ENCODE results near the gene TEPSIN. TPM values are rescaled to one million over a fixed set of nuclear protein-coding genes. Genes with fewer than 3 reads are reported as not detected.

TEPSIN gene
- total and polyA plus RNA-seq, 4 donors = 7.7 to 33.8 (median 19.2) TPM

DNA sequence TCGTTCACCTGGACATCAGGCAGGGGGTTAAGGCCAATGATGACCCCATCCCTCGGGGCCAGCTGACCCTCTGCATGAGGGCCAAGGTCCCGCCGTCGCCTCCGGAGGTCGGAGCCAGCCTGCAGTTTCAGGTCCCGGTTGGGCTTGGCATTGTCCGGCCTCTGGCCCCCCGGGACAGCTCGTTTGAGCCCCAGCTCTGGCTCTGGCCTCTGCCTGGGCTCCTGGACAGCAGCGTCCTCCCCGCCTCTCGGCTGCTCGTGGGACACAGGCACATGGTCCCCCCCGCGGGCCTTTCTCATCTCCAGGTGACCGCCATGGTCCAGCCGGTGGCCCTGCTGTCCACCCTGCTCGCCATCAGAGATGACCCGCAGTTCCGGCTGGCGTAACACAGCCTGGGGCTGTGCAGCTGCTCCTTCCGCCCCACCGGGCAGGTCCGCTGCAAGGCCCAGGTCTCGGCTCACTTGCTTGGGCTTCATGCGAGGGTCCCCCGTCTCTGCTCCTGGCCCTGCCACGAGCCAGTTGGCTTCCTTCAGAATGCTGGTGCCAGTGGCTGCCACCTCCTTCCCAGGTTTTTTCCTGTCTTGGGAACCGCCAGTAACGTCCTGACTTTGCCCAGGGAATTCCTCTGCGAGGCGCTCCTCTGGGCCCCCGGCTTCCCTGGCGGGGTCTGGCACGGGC is 6.9 kb upstream of the TEPSIN start:
- Histone ChIP-seq H3K27me3 (ENCODE audit: control insufficient read depth, insufficient read depth, low read length) (no peaks in the 10 kb centered on the region), H3K27ac (ENCODE audit: low read depth, low read length) (no peak overlapping the region), H3K4me1 (ENCODE audit: control insufficient read depth, insufficient read depth, low read length) (peaks cover 34% of the 10 kb centered on the region), H3K4me3 (ENCODE audit: low read depth, low read length) (no peak overlapping the region), H3K9me3 (ENCODE audit: control insufficient read depth, insufficient read depth, low read length) (no peaks in the 10 kb centered on the region), H3K36me3 (ENCODE audit: control insufficient read depth, insufficient read depth, low read length) (peaks cover 82% of the 10 kb centered on the region)
- WGBS (ENCODE audit: insufficient coverage) = 76% methylated on average over 37 of the region's 37 CpGs
- no peak for DNase-seq (ENCODE audit: low read depth in 4 of 6, low spot score in 6 of 6)

DNA sequence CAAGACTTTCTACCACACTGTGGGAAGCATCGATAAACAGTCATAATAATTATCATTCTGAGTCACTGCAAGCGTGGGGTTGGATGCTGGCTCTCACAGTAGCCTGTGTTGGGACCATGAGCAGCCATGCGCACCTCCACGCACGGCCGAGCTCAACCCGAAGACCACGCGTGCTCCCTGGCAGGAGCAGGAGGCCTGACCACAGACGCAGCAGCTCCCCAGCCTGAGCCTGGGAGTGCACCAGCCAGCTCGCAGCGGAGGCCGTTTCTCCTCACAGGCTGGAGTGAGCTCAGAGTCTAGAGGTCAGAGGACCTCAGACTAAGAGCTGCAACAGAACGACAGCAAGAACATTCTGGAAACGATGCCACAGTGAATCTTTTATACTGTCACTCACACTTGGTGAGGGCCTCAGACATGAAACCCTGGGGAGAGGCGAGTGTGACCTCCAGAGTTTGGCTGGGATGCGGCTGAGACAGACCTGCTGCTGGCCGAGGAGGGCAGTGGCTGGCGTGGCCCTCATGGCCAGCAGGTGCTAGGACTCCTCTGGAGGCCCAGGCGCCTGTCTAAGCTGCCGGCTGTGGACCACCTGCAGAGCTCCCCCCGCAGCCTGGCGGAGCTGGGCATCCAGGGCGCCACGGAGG is 6.3 kb upstream of the TEPSIN start:
- H3K27ac ChIP-seq (ENCODE audit: low read depth, low read length) = no peak overlapping the region
- peaks cover 82% of the 10 kb centered on the region for H3K36me3 ChIP-seq (ENCODE audit: control insufficient read depth, insufficient read depth, low read length)
- no peaks in the 10 kb centered on the region for H3K27me3 ChIP-seq (ENCODE audit: control insufficient read depth, insufficient read depth, low read length)
- 85% methylated on average over 24 of the region's 25 CpGs for WGBS (ENCODE audit: insufficient coverage)
- no peak overlapping the region for H3K4me3 ChIP-seq (ENCODE audit: low read depth, low read length)
- peaks cover 34% of the 10 kb centered on the region for H3K4me1 ChIP-seq (ENCODE audit: control insufficient read depth, insufficient read depth, low read length)
- DNase-seq (ENCODE audit: low read depth in 4 of 6, low spot score in 6 of 6) = no peak
- no peaks in the 10 kb centered on the region for H3K9me3 ChIP-seq (ENCODE audit: control insufficient read depth, insufficient read depth, low read length)

DNA sequence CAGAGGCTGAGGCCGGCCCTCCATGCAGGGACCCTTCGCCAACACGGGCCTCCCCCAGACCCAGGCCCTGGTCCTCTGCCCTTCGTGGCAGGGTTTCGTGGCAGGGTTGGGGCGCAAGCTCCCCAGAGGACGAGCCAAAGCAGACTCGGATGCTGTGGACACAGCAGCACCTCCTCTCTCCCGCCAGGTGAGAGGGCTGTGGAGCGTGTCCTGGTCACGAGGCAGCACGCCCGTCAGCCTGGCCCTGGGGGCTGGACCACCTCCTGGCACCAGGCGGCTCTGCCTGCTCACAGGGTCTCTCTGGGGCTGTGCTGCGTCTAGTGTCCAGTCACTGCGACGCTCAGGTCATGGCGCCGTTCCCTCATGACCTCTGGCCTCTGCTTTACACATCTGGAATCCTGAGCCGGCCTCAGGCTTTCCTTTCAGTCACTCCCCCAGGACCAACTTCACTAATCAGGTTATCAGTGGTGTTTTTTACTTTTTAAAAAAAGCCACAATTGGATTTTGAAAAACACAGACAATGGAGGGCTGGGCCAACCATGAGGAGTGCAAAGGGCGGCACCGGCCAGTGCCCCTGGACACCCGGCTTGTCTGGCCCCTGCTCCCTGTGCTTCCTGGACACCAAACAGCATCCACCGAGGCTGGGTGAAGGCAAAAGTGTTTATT is 5.6 kb upstream of the TEPSIN start:
- H3K9me3 ChIP-seq (ENCODE audit: control insufficient read depth, insufficient read depth, low read length) = no peaks in the 10 kb centered on the region
- H3K4me3 ChIP-seq (ENCODE audit: low read depth, low read length) = no peak overlapping the region
- 75% methylated on average over 19 of the region's 24 CpGs for WGBS (ENCODE audit: insufficient coverage)
- no peak overlapping the region for H3K27ac ChIP-seq (ENCODE audit: low read depth, low read length)
- peaks cover 75% of the 10 kb centered on the region for H3K36me3 ChIP-seq (ENCODE audit: control insufficient read depth, insufficient read depth, low read length)
- no peak for DNase-seq (ENCODE audit: low read depth in 4 of 6, low spot score in 6 of 6)
- H3K4me1 ChIP-seq (ENCODE audit: control insufficient read depth, insufficient read depth, low read length) = peaks cover 41% of the 10 kb centered on the region
- H3K27me3 ChIP-seq (ENCODE audit: control insufficient read depth, insufficient read depth, low read length) = no peaks in the 10 kb centered on the region

DNA sequence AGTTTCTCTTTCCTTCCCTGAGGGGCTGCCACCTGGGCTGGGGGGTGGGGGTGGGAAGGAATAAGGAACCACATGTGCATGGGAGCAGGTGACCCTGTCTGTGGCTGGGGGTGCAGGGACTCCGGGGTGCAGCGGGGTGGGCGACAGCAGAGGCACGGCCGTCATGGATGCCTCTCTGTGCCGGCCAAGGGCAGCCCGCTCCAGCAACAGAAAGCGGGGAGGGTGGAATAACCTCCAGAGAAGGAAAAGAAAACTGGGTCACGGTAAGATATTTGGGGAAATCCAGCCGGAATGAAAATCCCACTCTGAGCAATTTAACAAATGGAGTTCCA is 4.4 kb upstream of the TEPSIN start:
- H3K36me3 ChIP-seq (ENCODE audit: control insufficient read depth, insufficient read depth, low read length) = peaks cover 66% of the 10 kb centered on the region
- H3K27me3 ChIP-seq (ENCODE audit: control insufficient read depth, insufficient read depth, low read length) = no peaks in the 10 kb centered on the region
- WGBS (ENCODE audit: insufficient coverage) = 77% methylated on average over 6 of the region's 10 CpGs
- no peak for DNase-seq (ENCODE audit: low read depth in 4 of 6, low spot score in 6 of 6)
- H3K9me3 ChIP-seq (ENCODE audit: control insufficient read depth, insufficient read depth, low read length) = no peaks in the 10 kb centered on the region
- no peak overlapping the region for H3K27ac ChIP-seq (ENCODE audit: low read depth, low read length)
- H3K4me1 ChIP-seq (ENCODE audit: control insufficient read depth, insufficient read depth, low read length) = peaks cover 43% of the 10 kb centered on the region
- H3K4me3 ChIP-seq (ENCODE audit: low read depth, low read length) = no peak overlapping the region

DNA sequence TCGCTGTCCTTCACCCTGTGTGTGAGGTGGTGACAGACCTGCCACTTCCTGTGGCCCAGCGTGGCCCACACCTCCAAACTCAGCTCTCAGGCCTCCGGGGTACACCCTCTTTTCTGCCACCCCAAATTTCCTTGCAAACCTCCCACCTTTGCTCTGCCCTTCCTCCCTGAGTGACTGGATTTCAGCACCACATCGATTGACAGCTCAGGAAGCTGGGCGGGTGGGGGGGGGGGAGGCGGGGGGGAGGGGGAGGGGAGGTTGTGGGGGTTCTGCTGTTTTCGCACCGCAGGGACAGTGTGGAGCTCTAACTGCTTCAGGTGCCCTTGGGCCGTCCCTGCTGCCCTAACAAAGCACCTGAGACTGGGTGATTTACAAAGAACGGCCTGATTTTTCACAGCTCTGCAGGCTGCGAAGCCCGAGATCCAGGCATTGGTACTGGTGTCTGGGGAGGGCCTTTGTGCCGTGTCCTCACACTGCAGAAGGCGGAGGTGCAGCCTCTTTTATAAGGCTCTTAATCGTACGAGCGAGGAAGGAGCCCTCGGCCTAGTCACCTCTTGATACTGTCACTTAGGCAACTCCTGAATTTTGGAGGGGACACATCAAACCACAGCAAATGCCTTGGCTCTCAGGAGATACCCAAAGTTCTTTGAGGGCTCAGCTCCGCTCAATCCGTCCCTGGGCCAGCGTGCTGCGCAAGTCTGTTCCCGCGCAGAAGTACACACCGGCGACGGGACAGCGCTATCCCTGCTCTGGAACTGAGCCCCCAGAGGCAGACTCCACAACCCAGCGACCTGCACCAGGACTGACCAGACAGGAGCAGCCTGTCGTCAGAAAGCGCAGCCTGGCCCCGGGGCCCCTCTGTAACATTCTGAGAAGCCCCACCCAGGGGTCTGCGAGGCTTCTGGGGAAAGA is 3.8 kb upstream of the TEPSIN start:
- Histone ChIP-seq H3K36me3 (ENCODE audit: control insufficient read depth, insufficient read depth, low read length) (peaks cover 63% of the 10 kb centered on the region), H3K9me3 (ENCODE audit: control insufficient read depth, insufficient read depth, low read length) (no peaks in the 10 kb centered on the region), H3K4me1 (ENCODE audit: control insufficient read depth, insufficient read depth, low read length) (peaks cover 49% of the 10 kb centered on the region), H3K27me3 (ENCODE audit: control insufficient read depth, insufficient read depth, low read length) (no peaks in the 10 kb centered on the region), H3K27ac (ENCODE audit: low read depth, low read length) (no peak overlapping the region), H3K4me3 (ENCODE audit: low read depth, low read length) (no peak overlapping the region)
- WGBS (ENCODE audit: insufficient coverage) = 86% methylated on average over 28 of the region's 33 CpGs
- DNase-seq (ENCODE audit: low read depth in 4 of 6, low spot score in 6 of 6) = no peak

DNA sequence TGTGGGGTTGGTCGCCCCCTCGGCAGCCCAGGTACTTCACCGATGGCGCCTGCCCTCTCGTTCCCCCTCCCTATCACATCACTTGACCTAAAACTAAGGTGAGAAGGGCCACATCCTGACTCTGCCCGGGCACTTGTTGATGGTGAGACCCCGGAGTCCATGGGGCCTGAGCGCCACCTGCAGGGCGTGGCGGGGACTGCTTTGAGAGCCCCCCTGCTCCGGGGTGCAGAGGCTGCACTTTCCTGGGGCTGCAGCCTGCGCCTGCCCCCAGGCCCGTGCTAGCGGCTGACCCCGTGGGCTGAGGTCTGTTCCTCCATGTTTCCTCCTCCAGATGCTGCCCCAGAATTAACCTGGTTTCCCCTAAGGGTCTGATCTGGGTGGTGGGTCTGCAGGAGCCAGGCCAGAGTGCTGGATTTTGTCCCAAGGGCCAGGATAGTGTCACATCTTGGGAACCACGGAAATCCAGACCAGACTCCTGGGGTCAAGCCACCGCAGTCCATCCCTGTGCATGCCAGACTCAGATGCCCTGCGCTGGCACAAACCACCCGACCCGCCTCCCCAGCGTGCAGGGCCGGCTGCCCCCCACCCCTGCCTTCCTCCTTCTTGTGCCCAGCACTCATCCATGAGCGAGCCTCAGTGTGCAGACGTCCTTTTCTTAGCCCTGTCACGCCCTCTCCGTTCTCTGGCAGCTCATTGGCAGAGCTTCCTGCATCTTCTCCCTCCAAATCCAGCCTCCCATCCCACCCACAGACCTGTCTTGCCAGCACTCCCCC is 3.0 kb upstream of the TEPSIN start:
- H3K4me3 ChIP-seq (ENCODE audit: low read depth, low read length) = no peak overlapping the region
- WGBS (ENCODE audit: insufficient coverage) = 50% methylated on average over 26 of the region's 26 CpGs
- H3K27ac ChIP-seq (ENCODE audit: low read depth, low read length) = no peak overlapping the region
- peak in 2 of 6 donors; percentile 35 to 55 for DNase-seq (ENCODE audit: low read depth in 4 of 6, low spot score in 6 of 6)
- H3K4me1 ChIP-seq (ENCODE audit: control insufficient read depth, insufficient read depth, low read length) = peaks cover 57% of the 10 kb centered on the region
- H3K36me3 ChIP-seq (ENCODE audit: control insufficient read depth, insufficient read depth, low read length) = peaks cover 65% of the 10 kb centered on the region
- no peaks in the 10 kb centered on the region for H3K27me3 ChIP-seq (ENCODE audit: control insufficient read depth, insufficient read depth, low read length)
- no peaks in the 10 kb centered on the region for H3K9me3 ChIP-seq (ENCODE audit: control insufficient read depth, insufficient read depth, low read length)

DNA sequence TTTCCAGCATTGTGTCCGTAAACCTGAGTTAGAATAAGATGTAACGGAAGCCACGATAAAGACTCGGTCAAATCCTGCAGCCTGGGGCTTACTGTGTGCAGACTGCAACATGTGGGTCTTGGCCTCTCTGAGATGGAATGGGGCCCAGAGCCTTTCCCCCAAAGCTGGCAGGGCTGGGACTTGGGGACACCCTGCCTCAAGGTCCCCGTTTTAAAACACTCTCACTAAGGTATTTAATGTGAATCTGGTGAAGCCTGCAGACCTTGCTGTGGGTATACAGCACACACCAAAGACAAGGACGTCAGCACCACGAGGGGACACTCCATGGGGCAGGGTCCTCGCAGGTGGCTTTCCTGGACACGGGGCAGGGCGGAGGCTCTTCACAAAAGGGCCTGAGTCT is 2.3 kb upstream of the TEPSIN start:
- no peaks in the 10 kb centered on the region for H3K9me3 ChIP-seq (ENCODE audit: control insufficient read depth, insufficient read depth, low read length)
- no peak overlapping the region for H3K27ac ChIP-seq (ENCODE audit: low read depth, low read length)
- WGBS (ENCODE audit: insufficient coverage) = 92% methylated on average over 9 of the region's 10 CpGs
- no peaks in the 10 kb centered on the region for H3K27me3 ChIP-seq (ENCODE audit: control insufficient read depth, insufficient read depth, low read length)
- H3K4me3 ChIP-seq (ENCODE audit: low read depth, low read length) = no peak overlapping the region
- H3K36me3 ChIP-seq (ENCODE audit: control insufficient read depth, insufficient read depth, low read length) = peaks cover 65% of the 10 kb centered on the region
- peaks cover 61% of the 10 kb centered on the region for H3K4me1 ChIP-seq (ENCODE audit: control insufficient read depth, insufficient read depth, low read length)
- no peak for DNase-seq (ENCODE audit: low read depth in 4 of 6, low spot score in 6 of 6)

DNA sequence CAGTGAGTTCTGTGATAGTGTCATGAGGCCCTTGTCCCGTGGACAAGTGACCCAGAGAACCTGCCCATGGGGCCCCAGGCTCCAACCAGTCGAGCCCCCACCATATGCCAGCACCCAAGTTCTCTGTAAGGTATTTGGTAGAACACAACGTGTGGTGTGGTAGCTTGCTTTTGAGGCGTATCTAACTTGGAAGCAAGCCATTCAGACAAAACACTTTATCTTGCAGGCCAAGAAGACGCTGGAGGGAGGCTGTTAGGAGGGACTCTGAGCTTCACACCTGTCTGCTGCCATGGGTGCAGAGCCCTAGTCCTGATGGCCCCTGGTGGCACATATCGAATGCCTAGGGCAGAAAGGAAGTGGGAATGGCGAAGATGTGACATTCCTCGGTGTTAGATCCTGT is 1.9 kb upstream of the TEPSIN start:
- Histone ChIP-seq H3K27me3 (ENCODE audit: control insufficient read depth, insufficient read depth, low read length) (no peaks in the 10 kb centered on the region), H3K27ac (ENCODE audit: low read depth, low read length) (no peak overlapping the region), H3K4me1 (ENCODE audit: control insufficient read depth, insufficient read depth, low read length) (peaks cover 61% of the 10 kb centered on the region), H3K9me3 (ENCODE audit: control insufficient read depth, insufficient read depth, low read length) (no peaks in the 10 kb centered on the region), H3K4me3 (ENCODE audit: low read depth, low read length) (no peak overlapping the region), H3K36me3 (ENCODE audit: control insufficient read depth, insufficient read depth, low read length) (peaks cover 65% of the 10 kb centered on the region)
- WGBS (ENCODE audit: insufficient coverage) = 73% methylated on average over 4 of the region's 8 CpGs
- no peak for DNase-seq (ENCODE audit: low read depth in 4 of 6, low spot score in 6 of 6)
